Effector memory CD4-positive, alpha-beta T cell (primary cell): Measurements from ENCODE around the gene RNF213.

ENCODE experiments used
- DNase-seq, 3 donors: peaks; one replicate each; pipeline ENCODE4 v3.0.0-alpha.2; 2020
- H3K27ac ChIP-seq: 2 replicates; pipeline ENCODE4 v1.7.0; 2013; ENCODE audit warnings: mild to moderate bottlenecking, low read length, moderate library complexity; ENCODE audit not compliant: insufficient read depth, poor library complexity, severe bottlenecking
- H3K27me3 ChIP-seq: replicated peaks from 2 replicates; pipeline ENCODE4 v1.7.0; 2013; ENCODE audit warnings: mild to moderate bottlenecking, low read length; ENCODE audit not compliant: insufficient read depth, control insufficient read depth, poor library complexity, severe bottlenecking
- H3K36me3 ChIP-seq: 2 replicates; pipeline ENCODE4 v1.7.0; 2013; ENCODE audit warnings: mild to moderate bottlenecking, low read length, moderate library complexity; ENCODE audit not compliant: control insufficient read depth, insufficient read depth
- H3K4me1 ChIP-seq: 2 replicates; pipeline ENCODE4 v1.7.0; 2013; ENCODE audit warnings: low read length, mild to moderate bottlenecking; ENCODE audit not compliant: control insufficient read depth, insufficient read depth, poor library complexity, severe bottlenecking
- H3K4me3 ChIP-seq: 2 replicates; pipeline ENCODE4 v1.7.0; 2013; ENCODE audit warnings: low read length, low read depth, mild to moderate bottlenecking; ENCODE audit not compliant: insufficient read depth, poor library complexity, severe bottlenecking
- H3K9me3 ChIP-seq: 2 replicates; pipeline ENCODE4 v1.7.0; 2013; ENCODE audit warnings: mild to moderate bottlenecking, low read length, moderate library complexity; ENCODE audit not compliant: control insufficient read depth
- total RNA-seq, 3 donors: gene quantifications; one replicate each; lab custom pipeline; 2026; lab: John Stamatoyannopoulos, UW

The RNF213 gene
- 1,510 to 1,880 (median 1,860) reads per million in 3 donors for total RNA-seq

DNA sequence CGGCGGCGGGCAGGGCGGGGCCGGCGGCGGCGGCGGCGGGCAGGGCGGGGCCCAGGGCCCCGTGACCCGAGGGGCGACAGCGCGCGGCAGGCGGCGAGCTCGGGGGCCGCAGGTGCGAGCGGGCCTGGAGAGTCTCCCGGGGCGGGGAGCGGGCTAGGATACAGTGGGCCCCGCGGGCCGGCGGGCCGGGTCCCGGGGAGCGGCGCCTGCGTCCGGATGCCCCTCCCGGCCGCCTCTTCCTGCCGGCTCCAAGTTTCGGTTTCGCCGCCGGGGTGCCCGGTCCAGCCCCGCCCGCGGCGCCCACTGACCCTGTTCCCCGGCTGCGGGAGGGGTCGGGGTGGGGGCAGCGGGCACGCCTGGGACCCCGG is at the start of gene RNF213:
RNF213 (plus strand) TSS at position 62 of the 368 bp plus-strand sequence. CDS start 2,830 bp downstream, outside the sequence.
- DNase-seq = peak; percentile 35 to 54 (median 36)
- no peaks in the 10 kb centered on the region for H3K27me3 ChIP-seq
- H3K4me3 ChIP-seq = peak within 1 kb of the TSS; percentile 74
- peaks cover 1% of the 10 kb centered on the region for H3K36me3 ChIP-seq
- H3K9me3 ChIP-seq = no peaks in the 10 kb centered on the region
- peaks cover 35% of the 10 kb centered on the region for H3K4me1 ChIP-seq
- peak within 1 kb of the TSS; percentile 88 for H3K27ac ChIP-seq

DNA sequence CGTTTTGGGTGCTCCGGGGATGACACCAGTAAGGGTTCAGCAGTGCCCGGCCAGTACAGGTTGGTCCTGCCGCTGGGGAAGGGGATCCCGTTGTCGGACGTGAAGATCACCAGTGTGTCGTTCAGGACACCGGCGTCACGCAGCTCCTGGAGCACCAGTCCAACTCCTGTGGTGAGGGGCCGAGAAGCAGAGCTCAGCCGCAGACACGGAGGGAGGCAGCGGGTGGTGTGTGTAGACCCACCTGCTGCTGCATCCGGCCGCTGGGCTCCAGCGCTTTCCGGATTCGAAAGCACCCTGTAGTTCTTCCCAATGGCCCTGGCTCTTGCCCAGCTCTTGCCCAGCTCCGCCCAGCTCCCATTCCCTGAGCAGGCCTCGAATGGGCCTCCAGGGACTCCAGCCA is 48.5 kb upstream of the RNF213 start:
- Histone ChIP-seq H3K9me3 (no peaks in the 10 kb centered on the region), H3K4me1 (no peaks in the 10 kb centered on the region), H3K27ac (no peak overlapping the region), H3K27me3 (no peaks in the 10 kb centered on the region), H3K4me3 (no peak overlapping the region), H3K36me3 (peaks cover 75% of the 10 kb centered on the region)
- no peak for DNase-seq

DNA sequence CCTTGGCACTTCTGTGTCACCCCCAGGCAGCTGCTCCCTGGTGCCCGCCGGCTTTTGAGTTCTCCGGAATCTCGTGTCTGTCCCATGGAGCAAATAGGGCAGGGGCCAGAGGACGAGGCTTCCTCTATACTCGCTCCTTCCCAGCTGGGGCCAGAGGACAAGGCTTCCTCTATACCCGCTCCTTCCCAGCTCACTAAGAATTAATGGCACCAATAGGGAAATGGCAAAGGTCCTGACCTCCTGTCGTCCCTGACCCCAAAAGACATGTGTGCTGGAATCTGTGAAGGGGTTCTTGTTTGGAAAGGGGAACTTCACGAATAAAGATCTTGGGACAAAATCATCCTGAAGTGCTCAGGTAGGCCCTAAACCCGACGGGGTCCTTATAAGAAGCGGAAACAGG is 48.1 kb upstream of the RNF213 start:
- Histone ChIP-seq H3K9me3 (no peaks in the 10 kb centered on the region), H3K27me3 (no peaks in the 10 kb centered on the region), H3K4me1 (no peaks in the 10 kb centered on the region), H3K4me3 (no peak overlapping the region), H3K27ac (no peak overlapping the region), H3K36me3 (peaks cover 78% of the 10 kb centered on the region)
- DNase-seq = no peak

DNA sequence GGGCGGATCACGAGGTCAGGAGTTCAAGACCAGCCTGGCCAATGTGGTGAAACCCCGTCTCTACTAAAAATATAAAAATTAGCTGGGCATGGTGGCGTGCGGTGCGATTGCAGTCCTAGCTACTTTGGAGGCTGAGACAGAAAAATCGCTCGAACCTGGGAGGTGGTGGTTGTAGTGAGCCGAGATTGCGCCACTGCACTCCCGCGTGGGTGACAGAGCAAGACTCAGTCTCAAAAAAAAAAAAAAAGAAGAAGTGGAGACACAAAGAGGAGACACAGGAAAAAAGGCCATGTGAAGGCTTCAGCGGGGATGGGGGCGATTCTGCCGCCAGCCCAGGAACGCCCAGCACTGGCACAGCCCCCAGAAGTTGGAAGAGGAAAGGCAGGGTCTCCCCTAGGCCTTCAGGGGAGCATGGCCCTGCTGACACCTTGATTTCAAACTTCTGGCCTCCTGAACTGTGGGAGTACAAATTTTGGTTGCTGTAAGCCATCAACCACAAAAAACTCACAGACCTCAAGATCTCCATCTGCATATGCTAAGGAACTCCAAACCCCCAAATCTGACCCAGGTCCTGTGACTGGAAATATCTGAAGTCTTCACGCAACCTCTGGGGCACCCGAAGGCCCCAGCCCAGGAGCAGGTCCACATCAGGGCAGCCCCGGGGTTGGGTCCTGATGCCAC is 47.5 kb upstream of the RNF213 start:
- H3K27me3 ChIP-seq = no peaks in the 10 kb centered on the region
- no peaks in the 10 kb centered on the region for H3K9me3 ChIP-seq

DNA sequence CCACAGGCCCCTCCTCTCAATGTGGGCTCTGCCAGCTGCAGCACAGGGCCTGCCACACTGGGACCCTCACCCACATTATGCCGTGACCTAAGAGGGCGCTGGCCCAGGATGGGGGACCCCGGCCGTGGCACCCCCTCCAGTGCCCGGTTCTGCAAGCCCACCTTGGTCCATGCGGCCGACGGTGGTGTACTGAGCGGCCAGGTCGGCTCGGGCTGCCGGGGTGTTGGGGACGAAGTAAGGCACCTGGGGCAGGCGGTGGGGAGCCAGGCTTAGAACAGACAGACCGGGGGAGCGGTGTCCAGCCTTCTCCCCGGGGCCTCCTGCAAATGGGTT is 47.0 kb upstream of the RNF213 start:
- Histone ChIP-seq H3K4me3 (no peak overlapping the region), H3K27ac (no peak overlapping the region), H3K27me3 (no peaks in the 10 kb centered on the region), H3K9me3 (no peaks in the 10 kb centered on the region), H3K4me1 (peaks cover 11% of the 10 kb centered on the region), H3K36me3 (peaks cover 77% of the 10 kb centered on the region)
- DNase-seq = no peak

More for the DNA sequence above, 47.5 kb upstream of the RNF213 start:
- DNase-seq = no peak
- Histone ChIP-seq H3K27ac (no peak overlapping the region), H3K36me3 (peaks cover 79% of the 10 kb centered on the region), H3K4me1 (peaks cover 6% of the 10 kb centered on the region), H3K4me3 (no peak overlapping the region)

DNA sequence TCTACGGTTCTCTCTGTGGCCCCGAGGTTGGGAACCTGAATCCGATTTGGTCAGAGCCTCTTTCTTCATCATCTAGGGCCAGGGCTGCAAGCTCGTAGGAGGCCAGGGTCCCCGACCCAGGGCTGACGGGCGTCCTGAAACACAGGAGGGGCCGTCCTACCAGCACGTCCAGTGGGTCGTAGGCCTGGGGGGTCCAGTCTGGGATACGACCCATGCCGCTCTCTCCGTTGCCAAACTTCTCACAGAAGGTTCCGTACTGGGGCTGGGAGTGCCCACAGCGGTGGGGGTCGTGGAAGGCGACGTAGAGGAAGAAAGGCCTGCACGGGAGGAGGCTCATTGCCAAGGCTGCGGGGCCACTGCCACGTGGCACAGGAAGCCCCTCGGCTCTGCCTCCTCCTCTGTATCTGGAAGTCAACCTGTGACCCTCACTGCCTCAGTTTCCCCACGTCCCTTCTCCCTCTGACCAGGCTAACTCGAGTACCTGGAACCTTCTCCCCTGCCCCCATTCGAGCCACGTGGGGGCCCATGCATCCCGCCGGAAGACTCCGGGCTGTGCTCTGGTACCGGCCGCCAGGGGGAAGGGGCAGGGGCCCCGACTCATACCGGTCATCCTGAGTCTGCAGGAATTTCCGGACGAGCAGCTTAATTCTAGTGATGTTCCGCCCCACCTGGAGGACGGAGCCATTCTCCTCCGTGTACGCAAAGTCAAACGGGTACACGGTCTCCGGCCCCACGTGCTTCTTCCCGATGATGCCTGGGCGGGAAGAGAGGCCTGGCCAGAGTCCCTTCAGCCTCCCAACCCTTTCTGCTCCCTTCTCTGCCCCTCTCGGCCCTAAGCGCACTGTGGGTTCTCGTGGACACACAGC is 46.4 kb upstream of the RNF213 start:
- Histone ChIP-seq H3K4me3 (no peak overlapping the region), H3K36me3 (peaks cover 74% of the 10 kb centered on the region), H3K4me1 (peaks cover 17% of the 10 kb centered on the region), H3K9me3 (no peaks in the 10 kb centered on the region), H3K27ac (no peak overlapping the region), H3K27me3 (no peaks in the 10 kb centered on the region)
- no peak for DNase-seq

DNA sequence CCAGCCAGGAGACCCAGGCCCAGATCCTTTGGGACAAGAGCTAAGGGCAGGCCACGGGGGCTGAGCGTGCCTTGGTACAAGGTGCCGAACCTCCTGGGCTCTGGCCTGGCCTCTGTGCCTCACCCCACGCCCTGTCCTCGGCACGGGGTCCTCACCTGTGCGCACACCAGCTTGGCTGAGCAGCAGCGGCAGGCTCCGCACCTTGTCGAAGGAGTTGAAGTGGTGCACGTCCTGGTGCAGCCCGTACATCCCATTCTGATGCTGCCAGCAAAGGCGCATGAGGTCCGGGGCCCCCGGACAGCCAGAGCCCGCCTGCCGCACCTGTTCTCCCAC is 45.8 kb upstream of the RNF213 start:
- Histone ChIP-seq H3K36me3 (peaks cover 68% of the 10 kb centered on the region), H3K4me3 (no peak overlapping the region), H3K4me1 (peaks cover 18% of the 10 kb centered on the region), H3K9me3 (no peaks in the 10 kb centered on the region), H3K27me3 (no peaks in the 10 kb centered on the region), H3K27ac (no peak overlapping the region)
- no peak for DNase-seq

DNA sequence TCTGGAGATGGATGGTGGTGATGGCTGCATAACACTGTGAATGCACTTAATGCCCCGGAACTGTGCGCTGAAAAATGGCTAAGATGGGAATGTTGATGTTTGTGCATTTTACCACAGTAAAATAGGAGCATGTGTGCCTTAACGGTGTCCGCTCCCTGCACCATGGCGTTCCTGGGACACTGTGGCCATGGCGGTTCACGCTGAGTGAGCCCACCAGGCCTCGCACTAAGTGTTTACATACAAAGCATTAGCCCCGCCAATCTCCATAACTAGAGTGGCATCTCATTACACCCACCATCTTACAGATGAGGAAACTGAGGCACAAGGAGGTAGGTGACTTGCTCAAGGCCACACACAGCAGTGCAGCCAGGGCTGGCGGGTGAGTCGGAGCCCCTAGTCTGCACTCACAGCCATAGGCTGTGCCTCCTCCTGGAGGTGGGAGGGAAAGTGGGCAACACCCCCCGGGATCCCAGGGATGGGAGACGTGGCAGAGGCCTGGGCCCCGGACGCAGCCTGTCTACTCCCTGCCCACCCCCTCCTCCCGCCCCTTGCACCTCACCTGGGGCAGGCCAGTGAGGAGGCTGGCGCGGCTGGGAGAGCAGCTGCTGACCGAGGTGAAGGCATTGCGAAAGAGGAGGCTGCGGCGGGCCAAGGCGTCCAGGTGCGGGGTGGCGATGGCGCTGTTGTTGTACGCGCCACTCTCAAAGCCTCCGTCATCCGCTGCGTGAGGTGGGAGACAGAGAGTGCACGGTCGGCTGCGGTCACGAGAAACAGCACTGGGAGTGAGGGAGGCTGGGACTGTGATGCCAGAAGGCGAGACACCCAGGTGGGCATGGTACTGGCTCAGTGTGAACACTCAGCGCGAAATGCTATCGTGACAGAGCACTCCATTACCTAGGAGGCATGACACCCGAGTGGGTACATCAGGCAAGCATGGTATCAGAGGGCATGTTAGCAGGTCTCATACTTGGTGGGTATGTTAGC is 43.9 kb upstream of the RNF213 start:
- peaks cover 48% of the 10 kb centered on the region for H3K36me3 ChIP-seq
- no peak overlapping the region for H3K27ac ChIP-seq
- H3K4me3 ChIP-seq = no peak overlapping the region
- no peaks in the 10 kb centered on the region for H3K9me3 ChIP-seq
- DNase-seq = no peak
- H3K27me3 ChIP-seq = no peaks in the 10 kb centered on the region
- peaks cover 27% of the 10 kb centered on the region for H3K4me1 ChIP-seq

DNA sequence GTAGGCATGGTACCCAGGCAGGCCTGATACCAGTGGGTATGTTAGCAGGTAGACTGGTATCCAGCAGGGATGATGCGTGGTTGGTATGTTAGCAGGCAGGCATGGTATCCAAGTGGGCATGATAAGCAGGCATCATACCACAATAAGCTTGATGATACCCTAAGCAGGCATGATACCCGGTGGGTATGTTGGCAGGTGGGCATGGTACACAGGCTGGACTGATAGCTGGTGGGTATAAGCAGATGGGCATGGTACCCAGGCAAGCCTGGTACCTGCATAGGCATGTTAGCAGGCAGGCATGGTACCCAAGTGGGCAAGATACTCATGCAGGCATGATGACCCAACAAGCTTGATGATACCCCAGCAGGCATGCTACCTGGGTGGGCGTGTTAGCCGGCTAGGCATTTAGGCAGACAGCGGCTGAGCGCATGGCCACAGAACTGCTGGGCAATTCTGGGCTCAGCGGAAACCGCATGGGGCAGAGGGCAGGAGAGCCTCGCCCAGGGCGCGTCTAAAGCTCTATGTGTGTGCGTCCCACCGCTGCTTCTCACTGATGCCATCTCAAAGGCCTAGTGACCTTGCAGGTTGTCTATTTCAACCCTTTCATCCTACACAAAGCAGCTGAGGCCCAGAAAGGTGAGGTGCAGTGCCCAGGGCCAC is 42.8 kb upstream of the RNF213 start:
- H3K27me3 ChIP-seq = no peaks in the 10 kb centered on the region

More for the DNA sequence above, 42.8 kb upstream of the RNF213 start:
- DNase-seq = no peak
- Histone ChIP-seq H3K4me1 (peaks cover 27% of the 10 kb centered on the region), H3K36me3 (peaks cover 38% of the 10 kb centered on the region), H3K4me3 (no peak overlapping the region), H3K27ac (peak overlapping the region; percentile 95), H3K9me3 (no peaks in the 10 kb centered on the region)
